H1 (cell line): ENCODE data around the gene BBC3. TPM values are rescaled to one million over a fixed set of nuclear protein-coding genes. Genes with fewer than 3 reads are reported as not detected.

ENCODE experiments used
- TEAD4 ChIP-seq: IDR thresholded peaks from 2 replicates; pipeline ENCODE4 v1.6.1; 2012; ENCODE audit warnings: low read depth, low read length, inconsistent platforms, mixed read lengths
- ZNF274 ChIP-seq: IDR thresholded peaks from 2 replicates; pipeline ENCODE4 v1.7.0; 2012; ENCODE audit warnings: low read length, borderline replicate concordance; ENCODE audit errors: extremely low read depth
- polyA plus RNA-seq, 7 experiments: library from polyadenylated mRNA; depleted of rRNA in 3 of 7; stranded (reverse) in 5 of 7; unstranded in 2 of 7; fragments of >200 nt in 5 of 7; fragments of 200-250 nt in 2 of 7; gene quantifications; 1 replicate in 5 of 7; 2 replicates in 1 of 7; 4 replicates in 1 of 7; pipeline versions ENCODE4 v1.2.1 to v1.2.3, GENCODE V29; 2011 to 2013; ENCODE audit warnings: missing spikeins in 2 of 7, mixed read lengths in 2 of 7
- total RNA-seq: library from RNA; stranded (reverse); fragmentation: NEBNext Ultra II Directional; extraction: Animal tissue kit (Norgen Biotek cat#: 25700); gene quantifications from 2 replicates; pipeline ENCODE4 v1.2.1, GENCODE V29; 2021

BBC3 gene
- total and polyA plus RNA-seq, 2 of the 8 experiments (the other 6 are each of a cell fraction or from before 2014, with no cell fraction given): 13.2 to 21.6 TPM

DNA sequence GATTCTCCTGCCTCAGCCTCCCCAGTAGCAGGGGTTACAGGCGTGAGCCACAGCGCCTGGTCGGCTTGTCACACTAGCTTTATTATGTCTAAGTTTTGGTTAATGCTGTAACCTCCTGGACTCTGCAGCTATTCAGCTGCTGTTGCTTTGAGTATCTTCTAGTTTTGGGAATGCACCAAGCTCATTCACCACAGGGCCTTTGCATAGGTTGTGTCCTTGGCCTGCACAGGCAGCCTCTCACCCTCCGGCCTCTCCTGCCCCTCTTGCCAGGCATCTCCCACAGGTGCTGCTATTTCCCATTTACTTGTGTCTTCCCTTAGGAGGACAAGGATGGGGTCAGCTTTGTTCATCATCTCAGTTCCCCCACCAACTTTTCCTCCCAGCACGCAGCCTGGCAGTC is 23.0 kb upstream of the BBC3 start (continued):
- TF ChIP-seq TEAD4 (no peak), ZNF274 (no peak)
